Duodenal mucosa (tissue), 2 donors: Measurements from ENCODE around the gene BMS1.
A peak's percentile ranks its signal among the peaks of the same experiment; 100 is the strongest.
"Not testable (repeated sequence)": the region's sequence is repeated elsewhere in the genome, so short reads cannot be mapped to it uniquely, and the experiment has no call there.

Experiments
- H3K27ac ChIP-seq: one replicate; pipeline ENCODE4 v1.7.0; 2013; ENCODE audit warnings: low read depth, low read length
- H3K27me3 ChIP-seq, 2 donors: one replicate each; pipeline ENCODE4 v1.7.0; 2013; ENCODE audit warnings: low read length in 2 of 2, control low read depth in 1 of 2; ENCODE audit not compliant: insufficient read depth in 2 of 2, control insufficient read depth in 1 of 2
- H3K36me3 ChIP-seq, 2 donors: one replicate each; pipeline ENCODE4 v1.7.0; 2013; ENCODE audit warnings: low read length in 2 of 2, control low read depth in 1 of 2; ENCODE audit not compliant: insufficient read depth in 2 of 2, control insufficient read depth in 1 of 2
- H3K4me1 ChIP-seq, 2 donors: one replicate each; pipeline ENCODE4 v1.7.0; 2013; ENCODE audit warnings: low read length in 2 of 2, control low read depth in 1 of 2; ENCODE audit not compliant: insufficient read depth in 2 of 2, control insufficient read depth in 1 of 2
- H3K4me3 ChIP-seq, 2 donors: one replicate each; pipeline ENCODE4 v1.7.0; 2013; ENCODE audit warnings: low read length in 2 of 2, low read depth in 1 of 2
- H3K9ac ChIP-seq, 2 donors: one replicate each; pipeline ENCODE4 v1.7.0; 2013; ENCODE audit warnings: low read length in 2 of 2, low read depth in 1 of 2
- H3K9me3 ChIP-seq, 2 donors: one replicate each; pipeline ENCODE4 v1.7.0; 2013; ENCODE audit warnings: low read length in 2 of 2, control low read depth in 1 of 2; ENCODE audit not compliant: control insufficient read depth in 1 of 2

BMS1 gene

DNA sequence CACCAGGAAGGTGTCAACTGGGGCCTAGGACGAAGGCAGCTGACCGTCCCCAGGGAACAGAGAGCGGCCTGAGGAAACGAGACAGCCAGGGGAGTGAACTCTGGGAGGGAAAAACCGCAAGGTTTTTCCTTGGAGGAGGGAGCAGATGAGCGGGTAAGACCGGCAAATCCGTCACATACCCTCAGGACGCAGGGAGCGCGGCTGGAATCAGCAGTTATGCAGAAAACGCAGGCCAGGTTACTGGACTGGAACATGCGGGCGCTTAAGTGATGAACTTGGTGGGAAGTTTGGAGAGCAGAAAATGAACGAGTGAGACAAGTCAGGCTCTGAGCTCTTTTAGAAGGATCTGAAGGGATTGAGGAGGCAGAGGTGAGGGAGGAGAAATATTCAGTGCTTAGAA lies 76.7 kb downstream of the BMS1 start:
- H3K9ac ChIP-seq = no peak overlapping the region
- no peak overlapping the region for H3K4me3 ChIP-seq
- no peaks in the 10 kb centered on the region for H3K27me3 ChIP-seq
- H3K36me3 ChIP-seq = no peaks in the 10 kb centered on the region
- H3K27ac ChIP-seq = no peak overlapping the region
- no peaks in the 10 kb centered on the region for H3K9me3 ChIP-seq
- no peaks in the 10 kb centered on the region for H3K4me1 ChIP-seq

DNA sequence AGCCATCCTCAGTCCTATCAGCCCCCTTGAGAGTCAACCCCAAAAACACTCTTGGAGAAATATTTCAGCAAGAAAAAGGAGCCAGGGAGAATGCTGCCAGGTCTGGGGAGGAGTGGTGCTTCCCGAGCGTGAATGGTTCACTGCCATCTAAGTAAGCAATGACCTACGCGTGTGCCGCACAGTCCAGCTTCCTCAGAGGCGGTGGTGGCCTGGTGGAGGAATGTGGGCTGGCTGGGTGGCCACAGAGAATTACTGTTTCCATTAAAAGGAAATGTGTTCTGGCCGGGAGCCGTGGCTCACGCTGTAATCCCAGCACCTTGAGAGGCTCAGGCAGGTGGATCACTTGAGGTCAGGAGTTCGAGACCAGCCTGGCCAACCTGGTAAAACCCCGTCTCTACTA lies 77.4 kb downstream of the BMS1 start:
- not testable (repeated sequence) for H3K27ac ChIP-seq, H3K36me3 ChIP-seq, H3K9me3 ChIP-seq, H3K27me3 ChIP-seq, H3K9ac ChIP-seq, H3K4me1 ChIP-seq, H3K4me3 ChIP-seq

DNA sequence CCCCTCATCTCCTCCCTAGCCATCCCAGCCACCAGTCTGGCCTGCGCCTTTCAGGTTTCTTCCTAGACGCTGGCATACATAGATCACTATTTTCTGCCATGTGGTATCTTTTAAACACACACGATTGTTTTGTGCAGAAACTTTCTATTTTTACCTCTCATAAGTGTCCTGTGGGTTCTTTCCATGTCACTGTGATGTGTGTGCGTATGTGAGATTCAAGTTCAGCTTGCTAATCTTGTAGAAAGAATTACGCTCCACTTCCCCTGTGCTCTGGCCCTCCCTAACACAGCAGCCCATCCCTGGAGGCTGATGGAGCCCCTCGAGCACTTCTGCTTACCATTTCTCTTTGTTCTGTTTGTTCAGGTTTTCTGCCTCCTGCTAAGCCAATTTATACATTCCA lies 80.2 kb downstream of the BMS1 start:
- H3K9me3 ChIP-seq, H3K4me3 ChIP-seq, H3K27ac ChIP-seq, H3K27me3 ChIP-seq, H3K9ac ChIP-seq, H3K4me1 ChIP-seq, H3K36me3 ChIP-seq: not testable (repeated sequence)

GRCh38 chr10:42864575-42864974 lies 82.0 kb downstream of the BMS1 start:
- no peak overlapping the region for H3K9ac ChIP-seq
- no peaks in the 10 kb centered on the region for H3K36me3 ChIP-seq
- H3K27me3 ChIP-seq = peaks cover 5 to 7% of the 10 kb centered on the region in 2 donors
- H3K4me3 ChIP-seq = no peak overlapping the region
- no peak overlapping the region for H3K27ac ChIP-seq
- H3K9me3 ChIP-seq = no peaks in the 10 kb centered on the region
- H3K4me1 ChIP-seq = peaks cover 0 to 9% of the 10 kb centered on the region in 2 donors

GRCh38 chr10:42865716-42866114 lies 83.1 kb downstream of the BMS1 start:
- Histone ChIP-seq H3K9ac (no peak overlapping the region), H3K27me3 (peaks cover 5 to 7% of the 10 kb centered on the region in 2 donors), H3K27ac (no peak overlapping the region), H3K4me1 (peaks cover 0 to 9% of the 10 kb centered on the region in 2 donors), H3K4me3 (no peak overlapping the region), H3K9me3 (no peaks in the 10 kb centered on the region), H3K36me3 (no peaks in the 10 kb centered on the region)

DNA sequence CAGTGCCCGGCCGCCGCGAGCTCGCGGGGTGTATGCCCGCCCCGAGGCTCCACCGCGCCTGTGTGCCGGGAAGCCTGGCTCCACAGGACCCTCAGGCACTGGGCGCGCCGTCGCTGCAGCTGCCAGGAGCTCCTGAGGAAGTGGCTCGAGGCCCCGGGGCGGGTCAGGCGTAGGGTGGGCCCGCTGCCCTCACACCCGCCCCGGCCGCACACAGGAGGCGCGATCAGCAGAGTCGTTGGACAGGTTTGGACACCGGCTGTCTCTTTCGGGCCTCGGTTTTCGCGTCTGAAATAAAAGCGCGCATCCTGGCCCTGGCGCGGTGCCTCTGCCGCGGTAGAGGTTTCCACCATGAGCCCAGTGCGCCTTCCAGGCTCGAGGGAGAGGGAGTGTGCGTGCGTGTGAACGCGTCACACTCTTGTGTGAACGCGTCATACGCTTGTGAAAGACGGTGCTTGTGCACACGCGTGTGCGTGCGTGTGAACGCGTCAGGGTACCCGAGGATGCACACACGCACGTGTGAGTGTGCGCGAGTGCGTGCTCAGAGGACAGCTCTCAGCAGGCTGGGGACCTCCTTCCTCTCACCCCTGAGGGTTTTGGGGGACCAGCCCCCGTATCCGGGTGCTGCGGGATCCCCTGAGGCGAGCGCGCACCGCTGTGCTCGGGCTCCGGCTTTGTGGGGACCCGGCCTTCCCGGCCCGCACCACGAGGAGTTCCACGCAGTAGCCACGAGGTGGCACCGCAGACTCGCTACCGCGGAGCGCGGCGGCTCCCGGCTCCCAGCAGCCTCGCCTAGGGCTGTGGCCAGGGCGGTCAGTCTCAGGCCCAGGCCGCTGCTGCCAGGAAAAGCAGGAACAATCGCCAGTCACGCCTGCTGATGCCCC lies 83.8 kb downstream of the BMS1 start:
- Histone ChIP-seq H3K36me3 (no peaks in the 10 kb centered on the region), H3K27me3 (peaks cover 5 to 7% of the 10 kb centered on the region in 2 donors), H3K27ac (no peak overlapping the region), H3K4me3 (peak overlapping the region in 1 of 2 donors; percentile 54), H3K9ac (no peak overlapping the region), H3K9me3 (no peaks in the 10 kb centered on the region), H3K4me1 (peaks cover 0 to 9% of the 10 kb centered on the region in 2 donors)

GRCh38 chr10:42867571-42867970 lies 85.0 kb downstream of the BMS1 start:
- Histone ChIP-seq H3K4me3 (no peak overlapping the region), H3K4me1 (peaks cover 0 to 9% of the 10 kb centered on the region in 2 donors), H3K36me3 (no peaks in the 10 kb centered on the region), H3K27ac (no peak overlapping the region), H3K27me3 (peaks cover 5 to 7% of the 10 kb centered on the region in 2 donors), H3K9me3 (no peaks in the 10 kb centered on the region), H3K9ac (no peak overlapping the region)

- Histone ChIP-seq H3K9me3 (no peaks in the 10 kb centered on the region), H3K27ac (no peak overlapping the region), H3K36me3 (no peaks in the 10 kb centered on the region), H3K4me1 (peaks cover 0 to 9% of the 10 kb centered on the region in 2 donors), H3K9ac (no peak overlapping the region), H3K4me3 (no peak overlapping the region), H3K27me3 (peaks cover 5 to 7% of the 10 kb centered on the region in 2 donors)
Measured at GRCh38 chr10:42868530-42868929, 85.9 kb downstream of the BMS1 start.

GRCh38 chr10:42869977-42870350 lies 87.4 kb downstream of the BMS1 start:
- no peaks in the 10 kb centered on the region for H3K9me3 ChIP-seq
- peaks cover 4 to 7% of the 10 kb centered on the region in 2 donors for H3K27me3 ChIP-seq
- no peak overlapping the region for H3K9ac ChIP-seq
- no peaks in the 10 kb centered on the region for H3K36me3 ChIP-seq
- peaks cover 0 to 9% of the 10 kb centered on the region in 2 donors for H3K4me1 ChIP-seq
- no peak overlapping the region for H3K27ac ChIP-seq
- no peak overlapping the region for H3K4me3 ChIP-seq

DNA sequence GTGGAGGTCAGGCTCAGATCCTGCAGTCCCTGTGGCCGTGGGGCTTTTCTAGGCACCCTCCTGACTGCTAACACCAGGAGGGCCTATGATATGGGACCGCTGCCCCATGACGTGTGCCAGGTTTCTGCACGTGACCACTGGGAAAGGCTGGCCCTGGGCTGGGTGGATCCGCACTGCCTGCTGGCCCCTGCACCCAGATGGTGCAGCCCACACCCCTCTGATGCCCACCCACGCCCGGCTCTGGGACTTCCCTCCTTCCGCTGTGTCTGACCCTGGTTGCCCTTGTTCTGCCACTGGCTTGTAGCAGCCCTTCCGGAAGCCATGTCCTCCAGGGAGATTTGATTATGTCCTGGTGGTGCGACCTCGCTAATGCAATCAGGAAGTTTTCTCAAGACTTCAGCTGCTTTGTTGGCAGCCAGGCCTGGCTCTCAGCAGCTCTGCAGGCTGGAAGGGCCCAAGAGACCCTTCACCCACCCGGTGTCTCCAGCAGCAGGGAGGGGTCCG lies 88.6 kb downstream of the BMS1 start:
- H3K4me1 ChIP-seq, H3K36me3 ChIP-seq, H3K9me3 ChIP-seq, H3K4me3 ChIP-seq, H3K27ac ChIP-seq, H3K27me3 ChIP-seq, H3K9ac ChIP-seq: not testable (repeated sequence)
